ENCODE measurements around the gene ESYT2. TPM values are rescaled to one million over a fixed set of nuclear protein-coding genes. Genes with fewer than 3 reads are reported as not detected.

The ESYT2 gene
- total RNA-seq, 1 donor from 2014 or later, result 226 TPM

DNA sequence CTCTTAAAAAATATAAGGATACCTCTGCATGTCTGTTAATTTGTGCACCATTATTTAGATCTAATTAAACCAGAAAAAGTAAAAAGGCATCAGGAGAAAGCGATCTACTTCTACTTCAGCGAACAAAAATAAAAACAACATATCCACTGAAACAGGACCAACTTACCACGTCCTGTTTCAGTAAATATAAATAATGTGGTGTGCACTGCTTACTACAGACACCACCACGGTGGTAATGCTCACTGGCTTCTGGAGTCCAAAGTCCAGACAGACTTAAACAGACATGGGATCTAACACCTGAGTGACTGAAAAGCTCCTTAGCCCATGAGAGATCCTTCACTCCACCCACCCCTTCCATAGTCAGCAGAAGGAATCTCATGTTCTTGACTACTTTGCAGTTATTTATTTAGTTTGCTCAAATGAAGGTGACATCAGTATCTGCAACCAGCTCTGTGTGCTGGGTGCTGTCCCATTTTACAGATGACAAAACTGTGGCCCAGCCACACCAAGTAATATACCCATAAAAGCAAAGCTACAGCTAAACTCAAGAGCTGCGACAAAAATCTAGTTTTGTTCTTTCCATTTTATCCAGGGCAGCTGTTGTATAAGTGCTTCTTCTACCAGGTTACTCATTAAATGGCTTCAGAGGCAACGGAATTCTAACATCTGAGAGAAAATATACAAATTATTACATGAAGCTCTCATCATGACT lies 62.6 kb downstream of the ESYT2 start:
- no peak for DNase-seq (ENCODE audit: low read depth)

DNA sequence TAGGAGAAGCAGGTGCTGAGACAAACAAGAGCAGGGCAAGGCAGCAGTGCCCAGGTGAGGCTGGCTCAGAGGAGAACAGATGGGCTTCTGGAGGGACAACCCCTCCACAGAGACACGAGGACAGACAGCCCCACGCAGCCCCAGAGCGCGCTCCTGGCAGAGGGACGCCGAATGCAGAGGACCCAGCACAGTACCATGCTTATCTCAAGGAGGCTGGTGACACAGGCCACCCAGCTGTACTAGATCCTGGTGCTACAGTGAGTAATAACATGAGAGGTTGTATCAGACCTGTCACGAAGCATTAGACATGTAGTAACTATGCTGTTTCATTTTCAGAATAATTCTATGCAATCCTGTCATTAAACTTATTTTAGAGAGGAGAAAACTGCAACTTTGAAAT lies 64.3 kb downstream of the ESYT2 start:
- DNase-seq (ENCODE audit: low read depth), result no peak

DNA sequence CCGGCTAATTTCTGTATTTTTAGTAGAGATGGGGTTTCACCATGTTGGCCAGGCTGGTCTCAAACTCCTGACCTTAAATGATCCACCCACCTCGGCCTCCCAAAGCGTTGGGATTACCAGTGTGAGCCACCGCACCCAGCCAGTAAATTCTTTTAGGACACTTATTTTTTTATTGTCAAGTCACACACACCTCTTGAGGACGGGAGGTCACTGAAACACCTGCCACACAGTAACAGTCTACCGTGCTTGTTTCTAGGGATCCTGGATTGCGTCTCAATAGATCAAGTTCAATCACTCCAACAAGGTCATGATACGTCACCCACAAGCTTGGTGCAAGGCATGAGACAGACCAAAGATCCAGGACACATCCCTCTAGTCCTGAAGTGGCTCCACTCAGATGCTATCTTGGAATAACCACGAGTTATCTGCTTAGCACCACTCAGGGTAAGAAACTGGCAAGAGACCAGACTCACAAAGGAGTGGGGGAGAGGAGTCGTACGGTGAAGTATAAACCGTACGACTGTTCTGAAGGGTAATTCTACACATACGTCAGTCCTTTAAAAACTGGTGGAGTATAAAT lies 65.8 kb downstream of the ESYT2 start:
- no peak for DNase-seq (ENCODE audit: low read depth)

DNA sequence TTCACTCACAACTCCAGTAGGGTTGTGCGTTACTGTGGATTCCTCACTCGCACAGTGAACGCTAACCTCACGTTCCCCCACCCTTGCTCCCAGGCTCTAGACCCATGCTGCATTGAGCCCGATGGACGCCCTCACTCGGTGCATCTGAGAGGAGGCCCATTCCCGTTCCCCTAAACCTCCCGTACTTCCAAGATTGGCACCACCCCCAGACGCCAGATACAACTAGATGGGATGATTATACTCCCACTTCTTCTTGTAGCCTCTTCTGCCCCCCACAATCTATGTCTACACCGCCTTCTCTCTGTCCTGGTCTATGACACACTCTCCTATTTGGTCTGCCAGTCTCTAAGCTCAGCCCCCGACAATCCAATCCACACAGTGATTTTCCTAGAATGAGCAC lies 67.4 kb downstream of the ESYT2 start:
- no peak for DNase-seq (ENCODE audit: low read depth)

DNA sequence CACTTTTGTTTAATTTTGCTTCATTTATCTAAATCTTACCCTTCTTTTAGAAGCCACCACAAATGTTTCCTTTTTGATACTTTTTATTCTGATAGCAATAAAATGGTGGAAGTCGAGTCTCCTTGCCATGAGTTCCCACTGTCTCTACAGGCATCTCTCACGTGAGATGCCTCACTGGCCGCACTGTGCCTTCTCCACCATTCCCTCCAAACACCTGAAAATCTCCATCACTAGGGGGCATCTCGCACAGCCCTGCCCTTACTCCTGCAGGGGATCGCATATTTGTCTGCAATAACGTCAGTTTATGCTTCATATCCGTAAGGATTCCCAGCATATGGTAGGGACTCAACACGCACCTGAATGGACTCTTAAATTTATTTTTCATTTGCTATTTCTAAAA lies 68.4 kb downstream of the ESYT2 start:
- DNase-seq (ENCODE audit: low read depth), result no peak

DNA sequence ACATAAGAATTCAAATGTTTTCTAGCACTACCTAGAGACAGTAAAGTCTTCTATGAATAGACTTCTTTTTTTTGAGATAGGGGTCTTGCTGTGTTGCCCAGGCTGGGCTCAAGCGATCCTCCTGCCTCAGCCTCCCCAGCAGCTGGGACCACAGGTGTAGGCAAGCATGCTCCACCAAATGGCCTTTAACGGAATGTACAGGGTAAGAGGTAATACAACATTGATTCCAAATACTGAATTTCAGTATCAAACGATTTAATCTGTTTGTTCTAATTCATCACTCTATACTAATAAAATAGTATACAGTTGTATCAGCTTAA lies 68.9 kb downstream of the ESYT2 start:
- no peak for DNase-seq (ENCODE audit: low read depth)

DNA sequence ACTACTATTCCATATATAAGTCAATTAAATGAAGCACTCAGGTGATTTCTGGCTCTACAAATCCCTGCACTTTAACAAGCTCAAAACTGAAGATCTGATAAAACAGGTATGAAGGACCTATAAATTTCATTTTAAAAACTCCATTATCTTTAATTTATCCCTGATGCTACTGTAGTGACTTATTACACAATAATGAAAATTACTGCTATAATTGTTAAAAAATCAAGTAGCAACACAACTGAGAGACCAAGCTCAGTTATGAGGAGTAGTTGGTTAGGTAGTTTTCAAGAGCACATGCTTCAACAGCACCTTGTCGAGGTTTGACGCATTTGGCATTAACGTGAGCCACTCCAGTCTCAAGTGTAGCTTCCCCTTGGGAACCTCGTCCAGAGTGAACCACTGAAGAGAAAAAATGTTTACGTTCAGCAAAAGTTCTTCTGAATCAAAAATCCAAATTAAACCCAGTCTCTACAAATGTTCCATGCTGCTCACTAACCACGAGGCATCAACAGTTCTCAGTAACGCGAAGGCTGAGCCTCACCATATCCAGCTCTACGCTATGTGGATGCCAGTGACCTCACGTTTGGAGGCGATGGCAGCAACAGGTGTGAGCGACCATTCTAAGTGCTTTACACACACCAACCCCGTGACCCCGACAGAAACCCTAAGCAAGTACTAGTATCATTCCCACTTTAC lies 69.4 kb downstream of the ESYT2 start:
- no peak for DNase-seq (ENCODE audit: low read depth)

DNA sequence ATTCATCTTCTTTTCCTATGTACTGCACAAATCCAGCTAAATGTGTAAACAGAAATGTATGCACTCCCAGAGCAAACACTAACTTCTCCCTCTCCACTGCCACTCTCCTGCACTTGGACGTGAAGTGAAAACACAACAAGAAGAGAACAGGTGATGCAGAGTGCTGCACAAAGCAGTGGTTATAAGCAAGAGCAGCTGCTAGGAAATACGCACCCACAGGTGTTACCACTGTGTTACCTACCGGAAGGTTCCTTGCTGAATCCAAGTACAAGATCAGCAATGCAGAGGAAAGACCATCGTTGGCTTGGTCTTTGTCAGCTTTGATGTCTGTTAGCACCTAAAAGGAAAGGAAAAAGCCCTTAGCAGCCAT lies 70.1 kb downstream of the ESYT2 start:
- no peak for DNase-seq (ENCODE audit: low read depth)

DNA sequence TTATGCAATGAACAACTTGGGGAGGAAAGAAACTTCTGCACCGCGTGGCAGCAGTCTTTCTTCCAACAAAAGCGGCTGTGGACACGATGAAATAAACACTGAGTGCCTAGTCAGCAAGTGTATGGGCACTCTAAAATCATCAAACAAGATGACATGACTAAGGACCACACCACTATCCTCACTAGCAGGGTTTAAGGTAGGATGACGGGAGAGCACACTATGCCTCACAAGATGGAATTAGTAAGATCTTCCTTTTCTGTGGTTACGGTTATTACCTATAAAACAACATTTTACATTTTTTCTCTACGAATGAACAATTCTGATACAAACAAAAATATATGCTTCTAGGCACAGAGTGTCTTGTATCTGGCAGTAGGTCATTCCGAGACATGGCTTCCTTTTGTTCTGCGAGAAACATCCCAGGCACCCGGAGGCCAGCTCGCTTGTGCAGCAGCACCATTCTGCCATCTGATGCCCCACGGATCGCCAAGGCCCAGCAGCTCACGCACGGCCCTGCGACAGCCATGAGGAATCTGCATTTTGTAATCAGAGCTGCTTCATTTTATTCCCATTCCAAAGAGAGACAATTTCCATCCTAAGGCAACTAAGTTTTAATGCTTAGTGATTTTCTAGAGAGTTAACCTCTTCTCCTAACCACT lies 70.6 kb downstream of the ESYT2 start:
- DNase-seq (ENCODE audit: low read depth), result no peak

DNA sequence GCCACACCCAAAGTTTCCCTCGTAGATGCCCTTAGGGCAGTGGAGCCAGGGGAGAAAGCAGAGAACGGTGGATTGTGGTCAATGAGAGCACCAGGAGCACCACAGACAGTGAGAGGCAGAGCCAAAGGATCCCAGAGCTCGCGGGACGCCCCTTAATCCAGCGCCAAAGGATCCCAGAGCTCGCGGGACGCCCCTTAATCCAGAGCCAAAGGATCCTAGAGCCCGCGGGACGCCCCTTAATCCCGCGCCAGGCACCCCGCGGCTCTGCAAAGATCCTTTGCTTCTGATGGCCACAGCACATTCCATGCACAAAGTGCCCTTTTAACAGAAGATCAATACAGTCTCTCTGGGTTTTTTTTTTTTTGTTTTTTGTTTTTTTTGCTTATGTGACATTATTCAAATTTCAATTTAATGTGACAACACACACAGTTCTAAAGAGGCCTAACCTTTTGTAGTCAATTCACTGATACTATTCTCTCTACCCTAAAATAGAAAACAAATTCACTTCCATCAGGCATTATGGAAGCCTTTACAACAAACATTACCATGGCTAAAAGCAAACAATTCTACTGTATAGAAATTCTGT lies 71.8 kb downstream of the ESYT2 start:
- DNase-seq (ENCODE audit: low read depth), result no peak

DNA sequence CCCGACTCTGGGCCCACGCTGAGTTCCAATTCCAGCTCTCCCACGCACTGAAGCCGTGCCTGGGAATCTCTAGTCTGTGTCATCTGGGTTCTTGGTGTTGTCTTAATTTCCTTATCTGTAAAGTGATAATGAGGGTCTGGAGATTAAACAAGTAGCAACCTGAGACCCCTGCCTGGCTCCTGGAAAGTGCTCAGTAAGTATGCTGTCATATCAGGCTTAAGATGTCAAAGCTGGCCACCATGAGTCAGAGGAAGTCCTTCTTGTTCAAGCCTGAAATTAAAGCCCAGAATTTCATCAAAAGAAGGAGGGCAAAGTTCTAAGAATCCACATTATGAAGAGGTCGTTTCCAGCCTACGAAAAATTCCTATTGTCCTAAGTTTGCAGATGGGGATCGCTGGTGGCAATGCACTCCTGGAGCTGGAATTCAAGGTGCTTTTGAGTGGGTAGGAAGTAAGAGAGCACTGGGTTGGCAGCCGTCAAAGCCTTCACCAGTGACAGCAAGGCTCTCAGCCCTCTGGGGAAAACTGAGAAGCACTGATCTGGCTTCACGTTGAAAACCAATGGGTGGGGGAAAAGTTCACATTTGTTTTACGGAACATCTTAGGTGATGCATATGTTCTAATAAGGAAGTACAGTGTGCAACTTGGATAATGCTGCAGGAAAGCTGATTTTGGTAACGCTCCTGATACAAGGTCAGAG lies 74.4 kb downstream of the ESYT2 start:
- DNase-seq (ENCODE audit: low read depth), result no peak

DNA sequence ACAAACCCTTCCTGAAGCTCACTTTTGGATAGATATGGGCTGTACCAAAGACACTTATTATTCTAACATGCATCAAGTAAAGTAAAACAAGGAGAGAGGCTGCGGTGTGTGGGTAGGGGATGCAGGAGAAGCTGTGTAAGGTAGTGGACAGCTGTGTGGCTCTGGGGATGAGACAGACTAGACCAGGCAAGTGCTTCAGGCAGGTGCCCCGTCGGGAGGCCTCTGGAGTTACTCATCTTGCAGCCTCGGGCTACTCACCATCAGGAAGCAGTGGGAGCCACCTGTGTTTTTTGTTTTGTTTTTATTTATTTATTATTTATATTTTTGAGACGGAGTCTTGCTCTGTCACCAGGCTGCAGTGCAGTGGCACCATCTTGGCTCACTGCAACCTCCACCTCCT lies 75.4 kb downstream of the ESYT2 start:
- no peak for DNase-seq (ENCODE audit: low read depth)

DNA sequence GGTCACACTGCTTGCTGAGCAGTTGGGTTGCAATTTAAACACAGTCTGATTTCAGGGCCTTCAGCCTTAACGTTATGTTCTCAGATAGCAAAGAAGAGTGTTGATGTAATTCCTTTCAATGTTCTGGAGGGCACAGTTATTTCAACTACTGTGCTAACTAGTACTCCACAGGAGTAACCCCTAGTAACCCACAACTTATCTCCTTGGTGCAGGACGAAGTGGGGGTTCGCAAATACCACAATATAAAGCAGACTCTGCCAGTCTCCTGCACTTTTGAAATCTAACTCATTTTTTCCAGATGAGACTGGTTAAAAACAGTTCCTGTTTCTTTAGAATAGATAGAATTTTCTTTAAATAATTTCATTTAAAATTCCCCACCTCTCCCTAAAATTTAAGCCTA lies 77.6 kb downstream of the ESYT2 start:
- no peak for DNase-seq (ENCODE audit: low read depth)

DNA sequence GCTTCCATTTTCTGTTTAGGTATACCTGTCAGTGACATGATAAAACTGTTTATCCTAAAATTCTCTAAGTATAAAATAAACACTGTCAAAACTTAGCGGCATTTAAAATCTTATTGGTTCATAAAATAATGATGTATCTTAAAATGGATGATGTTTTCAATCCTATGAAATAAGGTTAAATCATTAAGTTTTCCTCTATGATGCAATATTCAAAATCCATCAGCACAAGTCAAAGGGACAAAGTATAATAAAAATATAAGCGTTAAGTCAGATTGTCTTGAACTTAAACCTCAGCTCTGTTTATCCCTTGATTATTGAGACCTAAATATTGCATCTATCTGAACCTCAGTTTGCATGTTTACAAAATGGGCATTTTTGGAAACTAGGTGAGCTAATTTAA lies 78.1 kb downstream of the ESYT2 start:
- DNase-seq (ENCODE audit: low read depth), result no peak

DNA sequence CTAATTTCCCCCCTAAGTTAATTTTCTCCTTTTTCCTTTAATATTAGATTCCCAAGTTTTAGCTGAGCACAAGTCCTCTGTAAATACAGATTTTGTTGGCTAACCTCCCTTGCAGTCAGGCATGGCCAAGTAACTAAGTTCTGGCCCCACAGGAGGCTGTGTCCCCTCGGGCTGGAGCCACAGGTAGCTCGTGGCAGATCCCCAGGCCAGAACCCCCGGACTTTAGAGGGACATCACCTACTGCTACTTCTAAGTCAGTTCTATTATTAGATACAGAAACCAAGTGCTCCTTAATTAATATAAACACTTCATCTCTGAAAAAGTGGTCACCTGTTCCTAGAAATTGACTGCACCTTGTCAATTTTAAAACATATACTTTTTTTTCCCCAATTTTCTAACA lies 78.6 kb downstream of the ESYT2 start:
- no peak for DNase-seq (ENCODE audit: low read depth)

DNA sequence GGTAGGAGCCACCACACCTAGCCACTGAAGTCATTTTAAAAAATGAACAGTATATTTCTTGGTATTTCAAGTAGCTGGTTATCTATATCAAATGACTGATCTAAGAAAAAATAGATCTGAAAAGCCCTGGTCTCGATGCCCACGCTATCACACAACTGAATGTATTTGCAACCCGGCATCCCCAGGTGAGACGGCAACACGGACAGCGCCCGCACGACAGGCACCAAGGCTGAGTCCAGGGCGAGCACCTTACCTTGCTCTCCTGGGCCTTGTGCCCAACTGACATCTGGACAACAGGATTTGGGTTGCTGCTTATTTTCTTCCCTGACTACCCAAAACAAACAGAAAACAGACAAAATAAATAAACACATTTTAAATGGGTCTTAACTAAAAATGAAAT lies 79.9 kb downstream of the ESYT2 start:
- no peak for DNase-seq (ENCODE audit: low read depth)

DNA sequence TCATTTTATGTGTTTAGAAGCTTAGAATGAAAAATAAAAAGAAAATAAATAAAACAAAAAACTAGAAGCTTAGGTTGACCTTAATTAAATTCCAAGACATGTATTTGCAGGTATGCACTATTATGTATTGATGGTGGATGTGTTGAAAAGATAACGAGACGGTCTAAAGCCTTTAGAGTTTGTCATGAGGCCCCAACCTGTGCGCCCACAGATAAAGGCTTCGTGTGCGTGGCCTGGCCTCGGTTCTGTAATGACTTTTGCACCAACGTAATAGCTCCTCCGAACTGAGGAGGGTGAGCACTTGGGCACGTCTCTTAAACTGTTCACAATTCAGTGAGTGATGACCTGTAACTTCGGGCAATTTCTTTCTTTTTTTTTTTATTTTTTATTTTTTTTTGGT lies 81.0 kb downstream of the ESYT2 start:
- DNase-seq (ENCODE audit: low read depth), result no peak

DNA sequence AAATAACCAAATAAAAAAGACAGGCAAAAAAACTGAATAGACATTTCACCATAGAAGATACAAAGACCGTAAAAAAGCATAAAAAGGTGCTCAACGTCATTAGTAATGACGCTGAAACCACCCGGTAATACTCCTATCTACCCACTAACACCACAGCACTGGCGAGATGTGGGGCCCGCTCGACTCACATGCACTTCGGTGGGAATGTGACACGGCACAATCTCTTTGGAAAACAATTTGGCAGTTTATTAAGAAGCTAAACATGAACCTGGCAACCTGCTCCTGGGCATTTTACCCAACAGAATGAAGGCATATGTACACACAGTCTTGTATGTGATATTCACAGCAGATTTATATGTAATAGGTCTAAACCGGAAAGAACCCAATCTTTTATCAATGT lies 81.9 kb downstream of the ESYT2 start:
- no peak for DNase-seq (ENCODE audit: low read depth)

DNA sequence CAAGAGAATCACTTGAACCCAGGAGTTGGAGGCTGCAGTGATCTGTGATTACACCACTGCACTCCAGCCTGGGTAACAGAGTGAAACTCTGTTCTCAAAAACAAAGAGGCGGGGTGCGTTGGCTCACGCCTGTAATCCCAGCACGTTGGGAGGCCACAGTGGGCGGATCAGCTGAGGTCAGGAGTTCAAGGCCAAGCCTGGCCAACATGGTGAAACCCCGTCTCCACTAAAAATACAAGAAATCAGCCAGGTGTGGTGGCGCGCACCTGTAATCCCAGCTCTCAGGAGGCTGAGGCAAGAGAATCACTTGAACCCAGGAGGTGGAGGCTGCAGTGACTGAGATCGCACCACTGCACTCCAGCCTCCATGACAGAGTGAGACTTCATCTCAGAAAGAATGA lies 82.4 kb downstream of the ESYT2 start:
- no peak for DNase-seq (ENCODE audit: low read depth)

DNA sequence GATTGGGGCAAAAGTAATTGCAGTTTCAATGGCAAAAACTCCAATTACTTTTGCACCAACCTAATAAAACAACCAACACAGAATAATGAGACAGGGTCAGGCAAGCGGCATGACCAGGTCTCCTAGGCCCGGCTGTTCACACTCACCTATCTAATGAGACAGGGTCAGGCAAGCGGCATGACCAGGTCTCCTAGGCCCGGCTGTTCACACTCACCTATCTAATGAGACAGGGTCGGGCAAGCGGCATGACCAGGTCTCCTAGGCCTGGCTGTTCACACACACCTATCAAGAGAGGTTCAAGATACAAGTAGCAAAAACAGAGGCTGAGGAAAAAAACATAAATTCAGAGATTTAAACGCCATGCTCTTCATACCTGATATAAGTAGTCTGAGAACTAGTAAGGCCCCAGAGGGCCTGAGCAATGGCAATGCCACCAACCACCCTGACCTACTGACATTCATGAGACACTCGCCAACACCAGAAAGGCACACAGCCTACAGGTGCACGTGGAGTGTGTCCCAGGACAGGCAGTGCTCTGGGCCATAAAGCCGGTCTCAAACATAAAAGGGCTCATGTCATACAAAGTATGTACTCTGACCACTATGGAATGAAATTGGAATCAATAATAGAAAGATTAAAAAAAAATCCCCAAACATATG lies 84.1 kb downstream of the ESYT2 start:
- no peak for DNase-seq (ENCODE audit: low read depth)

DNA sequence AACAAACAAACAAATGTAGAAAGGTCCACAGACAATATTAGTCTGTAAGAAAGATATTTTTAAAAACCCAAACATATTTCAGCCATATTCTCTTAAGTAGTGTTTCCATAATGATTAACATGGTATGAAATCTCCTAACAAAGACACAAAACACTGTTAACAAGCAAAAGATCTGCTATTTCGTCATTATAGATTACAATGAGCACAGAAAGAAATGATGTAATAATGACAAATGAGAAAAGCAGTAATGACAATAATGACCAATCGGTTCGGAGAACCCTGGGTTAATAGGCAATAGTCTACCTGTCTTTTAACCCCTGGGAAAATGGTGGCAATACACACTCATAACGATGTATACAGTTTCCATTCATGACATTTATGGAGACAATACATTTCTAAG lies 85.2 kb downstream of the ESYT2 start:
- no peak for DNase-seq (ENCODE audit: low read depth)

DNA sequence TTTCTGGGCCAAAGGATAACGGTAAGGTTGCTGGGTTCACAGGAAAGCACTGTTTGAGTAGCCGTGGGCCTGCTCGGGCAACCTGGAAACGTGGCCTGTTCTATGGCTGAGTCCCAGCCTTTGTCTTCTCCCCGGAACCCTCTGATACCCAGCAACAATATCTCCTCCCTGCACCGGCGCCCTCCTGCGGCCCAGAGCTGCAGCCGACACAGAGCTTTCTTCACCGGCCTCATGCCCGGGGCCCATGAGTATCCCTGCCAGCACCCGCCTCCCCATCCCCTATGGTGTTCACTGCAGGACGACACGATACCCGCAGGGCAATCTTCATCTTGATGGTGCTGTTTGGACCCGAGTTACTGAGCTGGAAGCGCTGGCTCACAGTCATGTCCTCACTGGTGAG lies 86.1 kb downstream of the ESYT2 start:
- no peak for DNase-seq (ENCODE audit: low read depth)

Data from renal cortical epithelial cell (primary cell).